HepG2 (cell line): ENCODE data around the gene GOLGA7B. TPM values are rescaled to one million over a fixed set of nuclear protein-coding genes. Genes with fewer than 3 reads are reported as not detected.
A peak's percentile ranks its signal among the peaks of the same experiment; 100 is the strongest.

Source experiments
- ATF6 ChIP-seq: sonication (generic); formaldehyde crosslinking; conservative IDR thresholded peaks from 2 replicates; pipeline ENCODE4 v1.4.0; 2020; ENCODE audit warnings: missing genetic modification reagents
- FOXA1 ChIP-seq, 2 experiments: fragments of 450-650 bp in 1 of 2; sonication (generic) in 1 of 2; formaldehyde crosslinking in 1 of 2; IDR thresholded peaks; 2 replicates each; pipeline versions ENCODE4 v1.4.0 to v1.6.1; 2016 to 2020; ENCODE audit warnings: missing genetic modification reagents in 1 of 2
- FOXC1 ChIP-seq: sonication (generic); formaldehyde crosslinking; IDR thresholded peaks from 2 replicates; pipeline ENCODE4 v1.8.0; 2022; ENCODE audit warnings: mild to moderate bottlenecking, missing genetic modification reagents, borderline replicate concordance
- GATAD2A ChIP-seq: IDR thresholded peaks from 2 replicates; pipeline ENCODE4 v1.6.1; 2016
- GFI1 ChIP-seq: sonication (generic); formaldehyde crosslinking; IDR thresholded peaks from 2 replicates; pipeline ENCODE4 v1.5.0; 2020; ENCODE audit warnings: missing genetic modification reagents, mild to moderate bottlenecking, borderline replicate concordance
- HDAC1 ChIP-seq: sonication (generic); formaldehyde crosslinking; IDR thresholded peaks from 2 replicates; pipeline ENCODE4 v1.5.1; 2020; ENCODE audit warnings: mild to moderate bottlenecking, missing genetic modification reagents
- HMG20B ChIP-seq: conservative IDR thresholded peaks from 2 replicates; pipeline ENCODE4 v1.6.1; 2016; ENCODE audit warnings: missing genetic modification reagents, missing compliant biosample characterization
- IKZF5 ChIP-seq: IDR thresholded peaks from 2 replicates; pipeline ENCODE4 v1.6.1; 2018; ENCODE audit warnings: missing genetic modification reagents, mild to moderate bottlenecking, missing compliant biosample characterization
- MYNN ChIP-seq: sonication (generic); formaldehyde crosslinking; IDR thresholded peaks from 2 replicates; pipeline ENCODE4 v1.4.0; 2020; ENCODE audit warnings: mild to moderate bottlenecking, low read depth, missing genetic modification reagents
- NCOA2 ChIP-seq: sonication (generic); formaldehyde crosslinking; IDR thresholded peaks from 2 replicates; pipeline ENCODE4 v1.8.0; 2022; ENCODE audit warnings: inconsistent platforms
- NR2F1 ChIP-seq, 2 experiments: fragments of 450-650 bp in 1 of 2; formaldehyde crosslinking in 1 of 2; IDR thresholded peaks; 2 replicates each; pipeline versions ENCODE4 v1.5.0 to v1.6.1; 2016 to 2020; ENCODE audit warnings: mild to moderate bottlenecking in 1 of 2, missing compliant biosample characterization in 1 of 2, missing genetic modification reagents in 1 of 2, moderate library complexity in 1 of 2
- RARA ChIP-seq: IDR thresholded peaks from 2 replicates; pipeline ENCODE4 v1.6.1; 2016; ENCODE audit warnings: missing genetic modification reagents, missing compliant biosample characterization
- SKI ChIP-seq: fragments of 450-650 bp; IDR thresholded peaks from one replicate; pipeline ENCODE4 v1.6.1; 2018; ENCODE audit warnings: mild to moderate bottlenecking; ENCODE audit not compliant: partially characterized antibody
- SOX13 ChIP-seq, 3 experiments: fragments of 450-650 bp in 1 of 3; sonication (generic) in 1 of 3; formaldehyde crosslinking in 1 of 3; IDR thresholded peaks in 2 of 3; conservative IDR thresholded peaks in 1 of 3; 2 replicates each; pipeline versions ENCODE4 v1.5.0 to v1.6.1; 2016 to 2020; ENCODE audit warnings: antibody characterized with exemption in 1 of 3, mild to moderate bottlenecking in 1 of 3, missing compliant biosample characterization in 1 of 3, missing genetic modification reagents in 1 of 3, moderate library complexity in 1 of 3
- SOX6 ChIP-seq, 2 experiments: fragments of 450-650 bp in 1 of 2; sonication (generic) in 1 of 2; formaldehyde crosslinking in 1 of 2; IDR thresholded peaks; 2 replicates each; pipeline versions ENCODE4 v1.4.0 to v1.6.1; 2017 to 2020; ENCODE audit warnings: antibody characterized with exemption in 1 of 2, mild to moderate bottlenecking in 1 of 2, missing genetic modification reagents in 1 of 2
- ZNF33B ChIP-seq: sonication (generic); formaldehyde crosslinking; IDR thresholded peaks from 2 replicates; pipeline ENCODE4 v1.5.1; 2020; ENCODE audit warnings: mild to moderate bottlenecking, missing genetic modification reagents
- ZNF546 ChIP-seq: sonication (generic); formaldehyde crosslinking; conservative IDR thresholded peaks from 2 replicates; pipeline ENCODE4 v1.8.1; 2023; ENCODE audit warnings: mild to moderate bottlenecking, missing genetic modification reagents
- polyA plus RNA-seq, 8 experiments: library from polyadenylated mRNA; depleted of rRNA in 3 of 8; stranded (reverse) in 7 of 8; unstranded in 1 of 8; fragments of >200 nt; fragmentation: Illumina TruSeq in 4 of 8; extraction: Trizol in 4 of 8; gene quantifications; 2 replicates each; pipeline versions ENCODE4 v1.2.1 to v1.2.3, GENCODE V29; 2011 to 2016; ENCODE audit warnings: low read depth in 4 of 8, missing spikeins in 1 of 8, mixed read lengths in 1 of 8; ENCODE audit not compliant: insufficient read depth in 1 of 8
- total RNA-seq, 5 experiments: library from RNA; depleted of rRNA; stranded (reverse); fragments of >200 nt; fragmentation: Illumina TruSeq; extraction: Trizol; gene quantifications; 2 replicates each; pipeline ENCODE4 v1.2.3, GENCODE V29; 2016; ENCODE audit warnings: low read depth in 1 of 5
- TF ChIP-seq, protein P1 (sequence below): IDR thresholded peaks from 2 replicates; pipeline ENCODE4 v1.4.0; 2020; ENCODE audit warnings: mild to moderate bottlenecking, missing genetic modification reagents
- TF ChIP-seq, protein P2 (sequence below): sonication (generic); formaldehyde crosslinking; IDR thresholded peaks from 2 replicates; pipeline ENCODE4 v1.5.0; 2020; ENCODE audit warnings: mild to moderate bottlenecking, missing genetic modification reagents

The GOLGA7B gene
- total and polyA plus RNA-seq, 2 of the 13 experiments (the other 11 are each of a cell fraction or from before 2014, with no cell fraction given), result not detected

GRCh38 chr10:97861924-97862323, 12.3 kb downstream of the GOLGA7B start (continued):
- peak; percentile 50; the same call in 1 of the 2 replicates for TF ChIP-seq GATAD2A (CRISPR knock-in tag)
- peak; percentile 43; the same call in 1 of the 2 replicates for TF ChIP-seq FOXA1 (IDR thresholded peaks at IDR 0.05)
- TF ChIP-seq FOXA1 (CRISPR knock-in tag; IDR thresholded peaks at IDR 0.05), result peak; percentile 63
- no peak for TF ChIP-seq FOXC1 (CRISPR knock-in tag)
- TF ChIP-seq, protein P1, sequence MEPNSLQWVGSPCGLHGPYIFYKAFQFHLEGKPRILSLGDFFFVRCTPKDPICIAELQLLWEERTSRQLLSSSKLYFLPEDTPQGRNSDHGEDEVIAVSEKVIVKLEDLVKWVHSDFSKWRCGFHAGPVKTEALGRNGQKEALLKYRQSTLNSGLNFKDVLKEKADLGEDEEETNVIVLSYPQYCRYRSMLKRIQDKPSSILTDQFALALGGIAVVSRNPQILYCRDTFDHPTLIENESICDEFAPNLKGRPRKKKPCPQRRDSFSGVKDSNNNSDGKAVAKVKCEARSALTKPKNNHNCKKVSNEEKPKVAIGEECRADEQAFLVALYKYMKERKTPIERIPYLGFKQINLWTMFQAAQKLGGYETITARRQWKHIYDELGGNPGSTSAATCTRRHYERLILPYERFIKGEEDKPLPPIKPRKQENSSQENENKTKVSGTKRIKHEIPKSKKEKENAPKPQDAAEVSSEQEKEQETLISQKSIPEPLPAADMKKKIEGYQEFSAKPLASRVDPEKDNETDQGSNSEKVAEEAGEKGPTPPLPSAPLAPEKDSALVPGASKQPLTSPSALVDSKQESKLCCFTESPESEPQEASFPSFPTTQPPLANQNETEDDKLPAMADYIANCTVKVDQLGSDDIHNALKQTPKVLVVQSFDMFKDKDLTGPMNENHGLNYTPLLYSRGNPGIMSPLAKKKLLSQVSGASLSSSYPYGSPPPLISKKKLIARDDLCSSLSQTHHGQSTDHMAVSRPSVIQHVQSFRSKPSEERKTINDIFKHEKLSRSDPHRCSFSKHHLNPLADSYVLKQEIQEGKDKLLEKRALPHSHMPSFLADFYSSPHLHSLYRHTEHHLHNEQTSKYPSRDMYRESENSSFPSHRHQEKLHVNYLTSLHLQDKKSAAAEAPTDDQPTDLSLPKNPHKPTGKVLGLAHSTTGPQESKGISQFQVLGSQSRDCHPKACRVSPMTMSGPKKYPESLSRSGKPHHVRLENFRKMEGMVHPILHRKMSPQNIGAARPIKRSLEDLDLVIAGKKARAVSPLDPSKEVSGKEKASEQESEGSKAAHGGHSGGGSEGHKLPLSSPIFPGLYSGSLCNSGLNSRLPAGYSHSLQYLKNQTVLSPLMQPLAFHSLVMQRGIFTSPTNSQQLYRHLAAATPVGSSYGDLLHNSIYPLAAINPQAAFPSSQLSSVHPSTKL (CRISPR knock-in tag), result peak; percentile 64
- peak; percentile 68; the same call in 1 of the 2 replicates for TF ChIP-seq GFI1 (CRISPR knock-in tag)
- TF ChIP-seq MYNN, result peak; percentile 99
- TF ChIP-seq IKZF5 (CRISPR knock-in tag), result no peak
- TF ChIP-seq, protein P2, sequence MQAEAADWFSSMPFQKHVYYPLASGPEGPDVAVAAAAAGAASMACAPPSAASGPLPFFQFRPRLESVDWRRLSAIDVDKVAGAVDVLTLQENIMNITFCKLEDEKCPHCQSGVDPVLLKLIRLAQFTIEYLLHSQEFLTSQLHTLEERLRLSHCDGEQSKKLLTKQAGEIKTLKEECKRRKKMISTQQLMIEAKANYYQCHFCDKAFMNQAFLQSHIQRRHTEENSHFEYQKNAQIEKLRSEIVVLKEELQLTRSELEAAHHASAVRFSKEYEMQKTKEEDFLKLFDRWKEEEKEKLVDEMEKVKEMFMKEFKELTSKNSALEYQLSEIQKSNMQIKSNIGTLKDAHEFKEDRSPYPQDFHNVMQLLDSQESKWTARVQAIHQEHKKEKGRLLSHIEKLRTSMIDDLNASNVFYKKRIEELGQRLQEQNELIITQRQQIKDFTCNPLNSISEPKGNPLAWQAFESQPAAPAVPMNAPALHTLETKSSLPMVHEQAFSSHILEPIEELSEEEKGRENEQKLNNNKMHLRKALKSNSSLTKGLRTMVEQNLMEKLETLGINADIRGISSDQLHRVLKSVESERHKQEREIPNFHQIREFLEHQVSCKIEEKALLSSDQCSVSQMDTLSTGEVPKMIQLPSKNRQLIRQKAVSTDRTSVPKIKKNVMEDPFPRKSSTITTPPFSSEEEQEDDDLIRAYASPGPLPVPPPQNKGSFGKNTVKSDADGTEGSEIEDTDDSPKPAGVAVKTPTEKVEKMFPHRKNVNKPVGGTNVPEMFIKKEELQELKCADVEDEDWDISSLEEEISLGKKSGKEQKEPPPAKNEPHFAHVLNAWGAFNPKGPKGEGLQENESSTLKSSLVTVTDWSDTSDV (CRISPR knock-in tag), result no peak
- no peak for TF ChIP-seq SOX6 (IDR thresholded peaks at IDR 0.05)
- peak; percentile 26; the same call in 1 of the 2 replicates for TF ChIP-seq SOX6 (CRISPR knock-in tag; IDR thresholded peaks at IDR 0.05)
- TF ChIP-seq HDAC1 (CRISPR knock-in tag), result 0 out of 2 replicates have a peak, but pooled peaks have one; percentile 31
- peak; percentile 43; the same call in 1 of the 2 replicates for TF ChIP-seq RARA (CRISPR knock-in tag)
- TF ChIP-seq NR2F1 (CRISPR knock-in tag; IDR thresholded peaks at IDR 0.05), result peak in 1 of 2 experiments; percentile 73; a peak in 2 of 4 replicates
- no peak for TF ChIP-seq ZNF546 (CRISPR knock-in tag)
- TF ChIP-seq NCOA2, result peak; percentile 27; the same call in 1 of the 2 replicates
- no peak for TF ChIP-seq ATF6
- TF ChIP-seq SKI, result peak; percentile 62
- peak; percentile 73 for TF ChIP-seq HMG20B (CRISPR knock-in tag)
- no peak for TF ChIP-seq ZNF33B (CRISPR knock-in tag)
- TF ChIP-seq SOX13 (IDR thresholded peaks at IDR 0.05), result no peak
- 0 out of 4 replicates have a peak, but pooled peaks of 1 of the 2 experiments have one; percentile 23 for TF ChIP-seq SOX13 (CRISPR knock-in tag; conservative IDR thresholded peaks at IDR 0.05 in 1 of 2, IDR thresholded peaks at IDR 0.05 in 1 of 2)
